Neural progenitor cell (in vitro differentiated cells): ENCODE results near the gene SALL1. TPM values are rescaled to one million over a fixed set of nuclear protein-coding genes. Genes with fewer than 3 reads are reported as not detected.

Experiments
- DNase-seq: peaks from one replicate; pipeline ENCODE4 v3.0.0-alpha.2; 2016; ENCODE audit warnings: low spot score
- H2AFZ ChIP-seq: fragments of 200-600 bp; sonication (generic); replicated peaks from 2 replicates; pipeline ENCODE4 v1.6.1; 2016; ENCODE audit warnings: antibody characterized with exemption
- H3F3A ChIP-seq: fragments of 200-600 bp; sonication (generic); 2 replicates; pipeline ENCODE4 v1.6.1; 2016; ENCODE audit warnings: antibody characterized with exemption, low read depth
- H3K27ac ChIP-seq: fragments of 200-600 bp; sonication (generic); 2 replicates; pipeline ENCODE4 v1.5.1; 2016; ENCODE audit warnings: mild to moderate bottlenecking
- H3K27me3 ChIP-seq: fragments of 200-600 bp; sonication (generic); 2 replicates; pipeline ENCODE4 v1.6.1; 2016; ENCODE audit warnings: mild to moderate bottlenecking, moderate library complexity
- H3K36me3 ChIP-seq: fragments of 200-600 bp; sonication (generic); 2 replicates; pipeline ENCODE4 v1.5.1; 2016
- H3K4me1 ChIP-seq: fragments of 200-600 bp; sonication (generic); 2 replicates; pipeline ENCODE4 v1.6.1; 2016; ENCODE audit warnings: mixed run types
- H3K4me2 ChIP-seq: fragments of 200-600 bp; sonication (generic); 2 replicates; pipeline ENCODE4 v1.6.1; 2016
- H3K4me3 ChIP-seq: fragments of 200-600 bp; sonication (generic); 2 replicates; pipeline ENCODE4 v1.5.1; 2016
- H3K79me2 ChIP-seq: fragments of 200-600 bp; sonication (generic); 2 replicates; pipeline ENCODE4 v1.6.1; 2016; ENCODE audit warnings: low read depth
- H3K9ac ChIP-seq: fragments of 200-600 bp; sonication (generic); 2 replicates; pipeline ENCODE4 v1.6.1; 2016
- H3K9me3 ChIP-seq: fragments of 200-600 bp; sonication (generic); 2 replicates; pipeline ENCODE4 v1.5.1; 2016; ENCODE audit warnings: low read depth
- H4K20me1 ChIP-seq: fragments of 200-600 bp; sonication (generic); 2 replicates; pipeline ENCODE4 v1.6.1; 2016; ENCODE audit warnings: low read depth
- H3K27ac Mint-ChIP-seq: 3 replicates; pipeline ENCODE4 v1.8.0; 2021; ENCODE audit warnings: mixed read lengths
- H3K27me3 Mint-ChIP-seq: 2 replicates; pipeline ENCODE4 v1.8.0; 2022; ENCODE audit warnings: low read depth, mild to moderate bottlenecking, inconsistent platforms, moderate library complexity, mixed read lengths; ENCODE audit not compliant: insufficient read depth
- H3K36me3 Mint-ChIP-seq: 3 replicates; pipeline ENCODE4 v1.8.0; 2021; ENCODE audit warnings: mixed read lengths
- H3K4me1 Mint-ChIP-seq: 3 replicates; pipeline ENCODE4 v1.8.0; 2021; ENCODE audit warnings: mixed read lengths
- H3K4me3 Mint-ChIP-seq: 3 replicates; pipeline ENCODE4 v1.8.0; 2021; ENCODE audit warnings: mild to moderate bottlenecking, moderate library complexity, mixed read lengths
- H3K9me3 Mint-ChIP-seq: 3 replicates; pipeline ENCODE4 v1.8.0; 2020; ENCODE audit warnings: mixed read lengths
- CTCF ChIP-seq: fragments of 200-600 bp; sonication (generic); IDR thresholded peaks from 2 replicates; pipeline ENCODE4 v1.5.1; 2017; ENCODE audit warnings: antibody characterized with exemption, mild to moderate bottlenecking
- EZH2 ChIP-seq: fragments of 200-600 bp; sonication (generic); IDR thresholded peaks from 2 replicates; pipeline ENCODE4 v1.6.1; 2017; ENCODE audit warnings: antibody characterized with exemption, mild to moderate bottlenecking, moderate library complexity
- EZH2phosphoT487 ChIP-seq: fragments of 200-600 bp; sonication (generic); IDR thresholded peaks from 2 replicates; pipeline ENCODE4 v1.6.1; 2017; ENCODE audit warnings: antibody characterized with exemption
- total RNA-seq: library from RNA; depleted of rRNA; stranded (reverse); fragments of >200 nt; gene quantifications from 2 replicates; pipeline ENCODE4 v1.2.3, GENCODE V29; 2015; ENCODE audit warnings: low replicate concordance

SALL1 gene
- total RNA-seq, 1 donor from 2014 or later, result 50.3 TPM

DNA sequence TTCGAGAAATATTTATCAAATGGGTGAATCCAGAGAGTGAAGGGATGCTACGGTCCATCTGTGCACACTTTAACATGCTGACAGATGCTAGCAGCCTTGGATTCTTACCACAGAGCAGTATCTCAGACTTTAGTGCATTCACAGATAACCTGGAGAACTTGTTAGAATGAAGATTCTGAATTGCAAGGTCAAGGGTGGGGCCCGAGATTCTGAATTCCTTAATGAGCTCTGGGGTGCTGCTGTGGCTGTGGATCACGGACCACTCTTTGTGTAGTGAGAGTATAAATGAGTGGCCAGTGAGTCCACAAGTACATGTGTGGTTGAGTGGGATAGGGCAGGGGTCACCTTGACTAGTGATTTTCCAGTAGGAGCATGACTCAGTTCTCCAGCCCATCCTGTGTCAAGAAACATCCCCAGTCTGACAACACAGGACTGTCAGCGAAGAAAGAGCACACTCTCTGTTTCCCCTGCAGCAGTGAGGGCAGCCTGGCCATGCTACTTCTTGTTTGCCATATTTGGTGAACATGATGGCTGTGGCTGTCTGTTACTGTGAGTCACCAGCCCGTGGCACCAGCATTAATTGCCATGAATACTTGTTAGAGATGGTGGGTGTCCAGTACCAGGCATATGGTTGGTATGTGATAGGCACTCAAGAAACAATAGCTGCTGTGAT lies 13.0 kb upstream of the SALL1 start:
- H3K79me2 ChIP-seq, result no peaks in the 10 kb centered on the region
- Mint-ChIP-seq H3K36me3 (no peaks in the 10 kb centered on the region), H3K27me3 (no peaks in the 10 kb centered on the region), H3K27ac (no peak overlapping the region), H3K4me1 (peaks cover 7% of the 10 kb centered on the region), H3K4me3 (no peak overlapping the region), H3K9me3 (no peaks in the 10 kb centered on the region)
- DNase-seq, result no peak
- TF ChIP-seq EZH2 (no peak), EZH2phosphoT487 (no peak), CTCF (no peak)
- no peaks in the 10 kb centered on the region for H3K27me3 ChIP-seq
- no peak overlapping the region for H2AFZ ChIP-seq
- H3K9ac ChIP-seq, result no peak overlapping the region
- H3K27ac ChIP-seq, result no peak overlapping the region
- H3K4me3 ChIP-seq, result no peak overlapping the region
- no peaks in the 10 kb centered on the region for H4K20me1 ChIP-seq
- no peaks in the 10 kb centered on the region for H3F3A ChIP-seq
- H3K36me3 ChIP-seq, result no peaks in the 10 kb centered on the region
- H3K4me1 ChIP-seq, result peaks cover 15% of the 10 kb centered on the region
- H3K9me3 ChIP-seq, result no peaks in the 10 kb centered on the region
- no peak overlapping the region for H3K4me2 ChIP-seq

DNA sequence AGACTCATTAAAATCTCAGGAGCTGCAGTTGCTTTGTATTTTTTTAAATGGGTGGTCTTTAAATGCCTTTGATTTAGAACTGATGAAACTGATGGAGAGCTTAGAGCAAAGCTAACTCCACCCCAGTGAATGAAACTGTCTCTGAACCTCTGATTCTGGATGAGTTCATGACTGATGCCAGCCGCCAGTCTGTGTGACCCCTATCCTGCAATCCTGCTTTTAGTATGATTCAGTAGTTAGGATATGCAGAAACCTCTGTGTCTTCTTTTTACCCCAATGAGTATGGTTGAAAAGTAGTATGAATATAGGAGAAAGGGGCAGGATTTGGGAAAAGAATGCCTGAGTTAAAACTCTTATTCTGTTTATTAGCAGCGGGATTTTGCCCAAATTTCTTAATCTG lies 12.3 kb upstream of the SALL1 start:
- Mint-ChIP-seq H3K27ac (no peak overlapping the region), H3K36me3 (no peaks in the 10 kb centered on the region)
- no peak overlapping the region for H3K4me2 ChIP-seq

GRCh38 chr16:51161440-51162195 lies 10.5 kb upstream of the SALL1 start:
- Mint-ChIP-seq H3K36me3 (no peaks in the 10 kb centered on the region), H3K27me3 (peaks cover 6% of the 10 kb centered on the region), H3K4me1 (peaks cover 14% of the 10 kb centered on the region), H3K27ac (no peak overlapping the region), H3K9me3 (no peaks in the 10 kb centered on the region), H3K4me3 (no peak overlapping the region)
- no peak overlapping the region for H2AFZ ChIP-seq
- no peak for DNase-seq
- peaks cover 3% of the 10 kb centered on the region for H3F3A ChIP-seq
- H3K4me3 ChIP-seq, result no peak overlapping the region
- no peaks in the 10 kb centered on the region for H4K20me1 ChIP-seq
- no peaks in the 10 kb centered on the region for H3K9me3 ChIP-seq
- no peaks in the 10 kb centered on the region for H3K36me3 ChIP-seq
- no peak overlapping the region for H3K9ac ChIP-seq
- H3K79me2 ChIP-seq, result peaks cover 3% of the 10 kb centered on the region
- peaks cover 14% of the 10 kb centered on the region for H3K27me3 ChIP-seq
- H3K4me2 ChIP-seq, result no peak overlapping the region
- peaks cover 30% of the 10 kb centered on the region for H3K4me1 ChIP-seq
- no peak overlapping the region for H3K27ac ChIP-seq
- TF ChIP-seq EZH2phosphoT487, result no peak
- no peak for TF ChIP-seq EZH2
- TF ChIP-seq CTCF, result no peak

More for the DNA sequence above, 12.3 kb upstream of the SALL1 start:
- Histone ChIP-seq H3K9me3 (no peaks in the 10 kb centered on the region), H3K79me2 (no peaks in the 10 kb centered on the region), H3F3A (no peaks in the 10 kb centered on the region), H3K36me3 (no peaks in the 10 kb centered on the region), H3K27me3 (no peaks in the 10 kb centered on the region), H3K9ac (no peak overlapping the region), H3K27ac (no peak overlapping the region), H2AFZ (no peak overlapping the region), H3K4me3 (no peak overlapping the region), H3K4me1 (peaks cover 15% of the 10 kb centered on the region), H4K20me1 (no peaks in the 10 kb centered on the region)
- TF ChIP-seq EZH2, result no peak
- no peak for TF ChIP-seq CTCF
- no peak for TF ChIP-seq EZH2phosphoT487
- no peaks in the 10 kb centered on the region for H3K27me3 Mint-ChIP-seq
- H3K4me3 Mint-ChIP-seq, result no peak overlapping the region
- DNase-seq, result no peak
- H3K9me3 Mint-ChIP-seq, result no peaks in the 10 kb centered on the region
- peaks cover 7% of the 10 kb centered on the region for H3K4me1 Mint-ChIP-seq
